Stimulated activated CD8-positive, alpha-beta memory T cell treated with anti-CD3 and anti-CD28 coated beads, Interleukin-15, amount 100 ng/mL, for 48 hours (primary cell): Measurements from ENCODE around the gene MCM5.

ENCODE experiments used
- DNase-seq, 2 donors: peaks; one replicate each; pipeline ENCODE4 v3.0.0-alpha.2; 2020; ENCODE audit warnings: low read depth in 2 of 2

The MCM5 gene

GRCh38 chr22:35473971-35474370 lies 74.0 kb downstream of the MCM5 start:
- DNase-seq = no peak
